Activated naive CD4-positive, alpha-beta T cell treated with anti-CD3 and anti-CD28 coated beads, Interleukin-2, amount 50 U/mL, for 24 hours (primary cell): ENCODE measurements around the gene DENND2A.
A peak's percentile ranks its signal among the peaks of the same experiment; 100 is the strongest.
"Not testable (repeated sequence)": the region's sequence is repeated elsewhere in the genome, so short reads cannot be mapped to it uniquely, and the experiment has no call there.

Experiments
- H3K27ac Mint-ChIP-seq: one replicate; pipeline ENCODE4 v1.8.0; 2021; ENCODE audit warnings: mild to moderate bottlenecking, mixed read lengths
- H3K27me3 Mint-ChIP-seq: one replicate; pipeline ENCODE4 v1.8.0; 2021; ENCODE audit warnings: mixed read lengths
- H3K36me3 Mint-ChIP-seq: one replicate; pipeline ENCODE4 v1.8.0; 2021; ENCODE audit warnings: mixed read lengths
- H3K4me1 Mint-ChIP-seq: one replicate; pipeline ENCODE4 v1.8.0; 2021; ENCODE audit warnings: mixed read lengths
- H3K4me3 Mint-ChIP-seq: one replicate; pipeline ENCODE4 v1.8.0; 2021; ENCODE audit warnings: mild to moderate bottlenecking, mixed read lengths
- H3K9me3 Mint-ChIP-seq: one replicate; pipeline ENCODE4 v1.8.0; 2021; ENCODE audit warnings: mixed read lengths

Gene DENND2A

GRCh38 chr7:140641524-140642195 lies 1.0 kb upstream of the DENND2A start:
- Mint-ChIP-seq H3K36me3 (no peaks in the 10 kb centered on the region), H3K9me3 (no peaks in the 10 kb centered on the region), H3K4me1 (peaks cover 17% of the 10 kb centered on the region), H3K27me3 (peaks cover 38% of the 10 kb centered on the region), H3K4me3 (peak overlapping the region; percentile 8), H3K27ac (no peak overlapping the region)

GRCh38 chr7:140640060-140640637 lies 464 bp downstream of the DENND2A start:
- Mint-ChIP-seq H3K27ac (peak overlapping the region; percentile 3), H3K27me3 (peaks cover 43% of the 10 kb centered on the region), H3K4me1 (peaks cover 17% of the 10 kb centered on the region), H3K4me3 (peak overlapping the region; percentile 88), H3K36me3 (no peaks in the 10 kb centered on the region), H3K9me3 (no peaks in the 10 kb centered on the region)

GRCh38 chr7:140639366-140640053 lies 1.1 kb downstream of the DENND2A start:
- Mint-ChIP-seq H3K27ac (peak overlapping the region; percentile 3), H3K4me3 (peak overlapping the region; percentile 88), H3K36me3 (no peaks in the 10 kb centered on the region), H3K27me3 (peaks cover 43% of the 10 kb centered on the region), H3K4me1 (peaks cover 17% of the 10 kb centered on the region), H3K9me3 (no peaks in the 10 kb centered on the region)

- H3K4me1 Mint-ChIP-seq, result peaks cover 17% of the 10 kb centered on the region
- no peak overlapping the region for H3K27ac Mint-ChIP-seq
- peaks cover 39% of the 10 kb centered on the region for H3K27me3 Mint-ChIP-seq
- H3K36me3 Mint-ChIP-seq, result no peaks in the 10 kb centered on the region
- no peaks in the 10 kb centered on the region for H3K9me3 Mint-ChIP-seq
- H3K4me3 Mint-ChIP-seq, result no peak overlapping the region
Measured at GRCh38 chr7:140638173-140638791, 2.3 kb downstream of the DENND2A start.

GRCh38 chr7:140637400-140637799 lies 3.2 kb downstream of the DENND2A start:
- peaks cover 17% of the 10 kb centered on the region for H3K4me1 Mint-ChIP-seq
- H3K27me3 Mint-ChIP-seq, result peaks cover 40% of the 10 kb centered on the region
- no peaks in the 10 kb centered on the region for H3K9me3 Mint-ChIP-seq
- H3K27ac Mint-ChIP-seq, result no peak overlapping the region
- no peak overlapping the region for H3K4me3 Mint-ChIP-seq
- H3K36me3 Mint-ChIP-seq, result no peaks in the 10 kb centered on the region

GRCh38 chr7:140635816-140636215 lies 4.8 kb downstream of the DENND2A start:
- no peak overlapping the region for H3K27ac Mint-ChIP-seq
- no peaks in the 10 kb centered on the region for H3K36me3 Mint-ChIP-seq
- H3K27me3 Mint-ChIP-seq, result peaks cover 34% of the 10 kb centered on the region
- no peak overlapping the region for H3K4me3 Mint-ChIP-seq
- peaks cover 10% of the 10 kb centered on the region for H3K4me1 Mint-ChIP-seq
- H3K9me3 Mint-ChIP-seq, result no peaks in the 10 kb centered on the region

- peaks cover 10% of the 10 kb centered on the region for H3K4me1 Mint-ChIP-seq
- H3K36me3 Mint-ChIP-seq, result no peaks in the 10 kb centered on the region
- no peaks in the 10 kb centered on the region for H3K9me3 Mint-ChIP-seq
- H3K4me3 Mint-ChIP-seq, result no peak overlapping the region
- H3K27ac Mint-ChIP-seq, result no peak overlapping the region
- peaks cover 34% of the 10 kb centered on the region for H3K27me3 Mint-ChIP-seq
Measured at GRCh38 chr7:140635345-140635744, 5.3 kb downstream of the DENND2A start.

- H3K4me1 Mint-ChIP-seq, result no peaks in the 10 kb centered on the region
- no peak overlapping the region for H3K4me3 Mint-ChIP-seq
- H3K27me3 Mint-ChIP-seq, result peaks cover 10% of the 10 kb centered on the region
- no peak overlapping the region for H3K27ac Mint-ChIP-seq
- H3K9me3 Mint-ChIP-seq, result no peaks in the 10 kb centered on the region
- H3K36me3 Mint-ChIP-seq, result no peaks in the 10 kb centered on the region
Measured at GRCh38 chr7:140631602-140632001, 9.0 kb downstream of the DENND2A start.

GRCh38 chr7:140631021-140631420 lies 9.6 kb downstream of the DENND2A start:
- Mint-ChIP-seq H3K27ac (no peak overlapping the region), H3K4me3 (no peak overlapping the region), H3K4me1 (no peaks in the 10 kb centered on the region), H3K27me3 (peaks cover 7% of the 10 kb centered on the region), H3K9me3 (no peaks in the 10 kb centered on the region), H3K36me3 (no peaks in the 10 kb centered on the region)

- no peak overlapping the region for H3K4me3 Mint-ChIP-seq
- no peaks in the 10 kb centered on the region for H3K36me3 Mint-ChIP-seq
- no peaks in the 10 kb centered on the region for H3K27me3 Mint-ChIP-seq
- no peaks in the 10 kb centered on the region for H3K4me1 Mint-ChIP-seq
- H3K27ac Mint-ChIP-seq, result no peak overlapping the region
- no peaks in the 10 kb centered on the region for H3K9me3 Mint-ChIP-seq
Measured at GRCh38 chr7:140625908-140626868, 14.4 kb downstream of the DENND2A start.

GRCh38 chr7:140625192-140625558 lies 15.4 kb downstream of the DENND2A start:
- not testable (repeated sequence) for H3K27ac Mint-ChIP-seq, H3K27me3 Mint-ChIP-seq, H3K36me3 Mint-ChIP-seq, H3K4me1 Mint-ChIP-seq, H3K9me3 Mint-ChIP-seq, H3K4me3 Mint-ChIP-seq

- no peaks in the 10 kb centered on the region for H3K9me3 Mint-ChIP-seq
- no peaks in the 10 kb centered on the region for H3K27me3 Mint-ChIP-seq
- H3K27ac Mint-ChIP-seq, result no peak overlapping the region
- H3K36me3 Mint-ChIP-seq, result no peaks in the 10 kb centered on the region
- H3K4me3 Mint-ChIP-seq, result no peak overlapping the region
- H3K4me1 Mint-ChIP-seq, result no peaks in the 10 kb centered on the region
Measured at GRCh38 chr7:140624392-140625191, 16.0 kb downstream of the DENND2A start.

GRCh38 chr7:140623980-140624379 lies 16.6 kb downstream of the DENND2A start:
- no peaks in the 10 kb centered on the region for H3K36me3 Mint-ChIP-seq
- no peaks in the 10 kb centered on the region for H3K27me3 Mint-ChIP-seq
- H3K9me3 Mint-ChIP-seq, result no peaks in the 10 kb centered on the region
- H3K4me3 Mint-ChIP-seq, result no peak overlapping the region
- no peak overlapping the region for H3K27ac Mint-ChIP-seq
- H3K4me1 Mint-ChIP-seq, result no peaks in the 10 kb centered on the region

- Mint-ChIP-seq H3K36me3 (no peaks in the 10 kb centered on the region), H3K27ac (no peak overlapping the region)
Measured at GRCh38 chr7:140621401-140622021, 19.1 kb downstream of the DENND2A start.

More at GRCh38 chr7:140621401-140622021, 19.1 kb downstream of the DENND2A start:
- Mint-ChIP-seq H3K4me3 (no peak overlapping the region), H3K4me1 (no peaks in the 10 kb centered on the region), H3K9me3 (no peaks in the 10 kb centered on the region), H3K27me3 (no peaks in the 10 kb centered on the region)
